HUES48 (cell line): ENCODE data around the gene HCFC1.

Experiments
- H3K27ac ChIP-seq: one replicate; pipeline ENCODE4 v1.7.0; 2013; ENCODE audit warnings: low read depth, low read length, inconsistent platforms
- H3K27me3 ChIP-seq: 2 replicates; pipeline ENCODE4 v1.6.1; 2013; ENCODE audit warnings: mild to moderate bottlenecking, low read length; ENCODE audit not compliant: control insufficient read depth, insufficient read depth
- H3K36me3 ChIP-seq: 2 replicates; pipeline ENCODE4 v1.6.1; 2013; ENCODE audit warnings: low read length; ENCODE audit not compliant: control insufficient read depth, insufficient read depth
- H3K4me1 ChIP-seq: 2 replicates; pipeline ENCODE4 v1.6.1; 2013; ENCODE audit warnings: mild to moderate bottlenecking, low read length; ENCODE audit not compliant: control insufficient read depth, insufficient read depth
- H3K4me3 ChIP-seq: 2 replicates; pipeline ENCODE4 v1.5.1; 2013; ENCODE audit warnings: mild to moderate bottlenecking, low read depth, low read length
- H3K9ac ChIP-seq: 2 replicates; pipeline ENCODE4 v1.6.1; 2013; ENCODE audit warnings: mild to moderate bottlenecking, low read depth, low read length, moderate library complexity
- H3K9me3 ChIP-seq: 2 replicates; pipeline ENCODE4 v1.6.1; 2013; ENCODE audit warnings: low read length; ENCODE audit not compliant: control insufficient read depth, insufficient read depth

HCFC1 gene

DNA sequence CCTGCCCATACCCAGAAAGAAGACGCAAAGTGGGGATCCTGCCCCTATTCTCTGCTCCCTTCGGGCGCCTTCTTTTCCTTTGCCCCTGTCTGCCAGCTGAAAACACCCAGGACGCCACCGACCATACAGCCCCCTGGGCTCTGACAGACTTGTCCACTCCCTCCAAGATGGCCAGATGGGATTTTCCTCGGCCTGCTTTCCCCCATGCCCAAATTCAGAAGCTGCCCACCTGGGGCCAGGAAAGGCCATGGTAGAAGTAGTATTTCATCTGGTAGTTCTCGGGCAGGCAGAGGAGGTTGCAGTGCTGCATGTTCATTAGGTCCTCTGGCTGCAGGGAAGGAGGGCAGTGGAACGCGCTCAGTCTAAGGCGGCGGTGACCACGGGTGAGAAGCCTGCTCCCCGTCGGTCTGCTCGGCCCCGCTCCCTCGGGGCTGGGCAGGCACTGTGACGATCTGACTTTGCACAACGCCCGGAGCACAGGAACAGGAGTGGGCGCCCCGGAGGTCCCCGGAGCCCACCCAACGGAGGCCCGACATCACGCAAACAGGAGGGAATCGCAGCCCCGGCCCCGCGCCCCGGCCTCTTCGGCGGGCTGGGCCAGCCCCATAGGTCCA lies 37.4 kb downstream of the HCFC1 start:
- Histone ChIP-seq H3K4me1 (no peaks in the 10 kb centered on the region; the same call in 1 of the 2 replicates), H3K36me3 (peaks cover 25% of the 10 kb centered on the region), H3K9me3 (peaks cover 35% of the 10 kb centered on the region), H3K27ac (no peak overlapping the region), H3K4me3 (peak overlapping the region; percentile 71), H3K9ac (peak overlapping the region; percentile 61), H3K27me3 (no peaks in the 10 kb centered on the region)

DNA sequence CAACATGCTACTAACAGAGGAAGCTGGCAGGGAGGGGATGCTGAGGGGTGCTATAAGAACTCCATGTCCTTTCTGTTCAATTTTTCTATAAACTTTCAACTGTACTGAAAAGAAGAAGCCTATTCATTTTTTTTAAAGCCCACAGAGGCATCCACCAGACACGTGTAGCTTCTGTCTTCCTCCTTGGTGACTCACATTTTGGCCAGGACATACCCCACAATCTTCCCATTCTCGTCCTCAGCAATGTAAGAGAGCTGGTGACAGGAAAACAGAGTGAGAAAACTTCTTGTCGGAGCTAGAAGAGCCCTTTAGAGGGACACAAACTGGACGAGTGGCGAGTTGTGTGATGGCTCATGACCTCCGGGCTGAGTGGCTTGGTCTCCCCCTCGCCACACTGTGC lies 37.9 kb downstream of the HCFC1 start:
- peak overlapping the region; percentile 61; the same call in 1 of the 2 replicates for H3K9ac ChIP-seq
- H3K36me3 ChIP-seq: peaks cover 25% of the 10 kb centered on the region
- peak overlapping the region; percentile 71 for H3K4me3 ChIP-seq
- peaks cover 33% of the 10 kb centered on the region for H3K9me3 ChIP-seq
- no peaks in the 10 kb centered on the region for H3K4me1 ChIP-seq
- H3K27ac ChIP-seq: no peak overlapping the region
- no peaks in the 10 kb centered on the region for H3K27me3 ChIP-seq

DNA sequence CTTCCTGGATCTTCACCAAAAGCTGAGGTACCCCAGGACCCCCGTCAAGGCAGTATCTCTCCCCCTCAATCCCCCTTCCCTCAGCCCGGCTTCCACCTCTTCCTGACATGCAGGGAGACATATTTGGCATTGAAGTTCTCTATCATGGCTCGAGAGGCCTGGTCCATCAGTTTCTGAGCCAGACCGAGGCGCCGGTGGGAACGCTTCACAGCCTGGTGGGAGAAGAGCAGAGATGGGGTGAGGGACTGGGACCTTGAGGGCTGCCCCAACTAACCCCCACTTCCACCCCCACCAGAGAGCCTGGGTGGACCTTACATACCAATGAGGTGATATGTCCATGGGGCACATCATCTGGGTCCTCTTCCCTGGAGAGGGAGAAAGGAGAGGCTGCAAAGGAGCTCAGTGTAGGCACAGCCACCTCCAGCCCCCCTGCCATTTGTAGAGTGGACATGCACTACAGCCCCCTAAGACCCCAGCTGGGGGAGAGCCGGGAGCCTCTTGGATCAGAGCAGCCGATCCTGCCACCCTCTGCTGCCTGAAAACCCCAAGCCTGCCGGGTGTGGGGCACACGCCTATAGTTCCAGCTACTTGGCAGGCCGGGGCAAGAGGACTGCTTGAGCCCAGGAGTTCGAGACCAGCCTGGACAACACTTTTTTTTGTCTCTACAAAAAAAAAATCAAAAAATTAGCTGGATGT lies 39.2 kb downstream of the HCFC1 start:
- Histone ChIP-seq H3K9me3 (peaks cover 28% of the 10 kb centered on the region), H3K36me3 (peaks cover 25% of the 10 kb centered on the region), H3K27ac (no peak overlapping the region), H3K4me1 (peaks cover 2% of the 10 kb centered on the region; the same call in 1 of the 2 replicates), H3K27me3 (no peaks in the 10 kb centered on the region), H3K4me3 (no peak overlapping the region), H3K9ac (no peak overlapping the region)

DNA sequence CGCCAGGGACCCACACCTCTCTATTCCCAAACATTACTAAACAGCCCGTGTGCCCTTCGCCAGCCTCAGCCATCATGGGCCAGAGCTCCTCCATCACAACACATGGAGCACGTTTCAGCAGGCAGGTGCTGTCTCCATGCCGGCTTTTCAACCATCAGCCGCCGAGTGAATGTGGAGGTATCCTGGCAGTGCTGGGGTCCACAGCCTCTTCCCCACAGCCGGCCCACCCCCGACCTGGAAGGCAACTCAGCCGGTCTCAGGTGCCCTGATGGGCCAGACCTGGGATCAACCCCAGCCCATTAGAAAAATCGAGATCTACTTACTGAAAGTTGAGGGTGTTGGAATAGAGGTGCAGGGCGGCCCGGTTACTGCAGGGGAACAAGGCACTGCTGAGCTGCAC lies 39.9 kb downstream of the HCFC1 start:
- H3K4me1 ChIP-seq: peaks cover 8% of the 10 kb centered on the region; the same call in 1 of the 2 replicates
- H3K9me3 ChIP-seq: peaks cover 34% of the 10 kb centered on the region
- H3K27me3 ChIP-seq: no peaks in the 10 kb centered on the region
- H3K36me3 ChIP-seq: peaks cover 25% of the 10 kb centered on the region
- no peak overlapping the region for H3K4me3 ChIP-seq
- H3K27ac ChIP-seq: no peak overlapping the region
- H3K9ac ChIP-seq: no peak overlapping the region

DNA sequence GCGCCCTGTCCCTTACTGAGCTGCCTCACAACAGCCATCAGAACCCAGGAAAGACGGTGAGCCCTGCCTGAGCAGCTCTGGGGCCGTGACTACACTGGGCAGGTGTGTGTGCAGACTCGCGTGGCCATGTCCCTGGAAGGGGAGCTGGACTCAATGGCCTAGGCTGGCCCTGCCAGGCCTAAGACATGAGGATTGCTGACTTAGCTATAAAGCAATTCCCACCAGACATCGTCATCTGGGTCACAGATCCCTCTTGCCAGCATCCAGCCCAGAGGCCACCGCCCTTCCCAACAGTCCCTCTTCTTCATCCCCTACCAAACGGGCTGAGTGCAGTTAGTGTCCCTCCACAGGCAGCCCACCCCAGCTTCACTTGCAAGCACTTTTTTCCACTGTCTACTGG lies 40.5 kb downstream of the HCFC1 start:
- no peaks in the 10 kb centered on the region for H3K27me3 ChIP-seq
- H3K4me3 ChIP-seq: no peak overlapping the region
- no peak overlapping the region for H3K9ac ChIP-seq
- no peak overlapping the region for H3K27ac ChIP-seq
- peaks cover 9% of the 10 kb centered on the region; the same call in 1 of the 2 replicates for H3K4me1 ChIP-seq
- peaks cover 25% of the 10 kb centered on the region for H3K36me3 ChIP-seq
- H3K9me3 ChIP-seq: peaks cover 34% of the 10 kb centered on the region

DNA sequence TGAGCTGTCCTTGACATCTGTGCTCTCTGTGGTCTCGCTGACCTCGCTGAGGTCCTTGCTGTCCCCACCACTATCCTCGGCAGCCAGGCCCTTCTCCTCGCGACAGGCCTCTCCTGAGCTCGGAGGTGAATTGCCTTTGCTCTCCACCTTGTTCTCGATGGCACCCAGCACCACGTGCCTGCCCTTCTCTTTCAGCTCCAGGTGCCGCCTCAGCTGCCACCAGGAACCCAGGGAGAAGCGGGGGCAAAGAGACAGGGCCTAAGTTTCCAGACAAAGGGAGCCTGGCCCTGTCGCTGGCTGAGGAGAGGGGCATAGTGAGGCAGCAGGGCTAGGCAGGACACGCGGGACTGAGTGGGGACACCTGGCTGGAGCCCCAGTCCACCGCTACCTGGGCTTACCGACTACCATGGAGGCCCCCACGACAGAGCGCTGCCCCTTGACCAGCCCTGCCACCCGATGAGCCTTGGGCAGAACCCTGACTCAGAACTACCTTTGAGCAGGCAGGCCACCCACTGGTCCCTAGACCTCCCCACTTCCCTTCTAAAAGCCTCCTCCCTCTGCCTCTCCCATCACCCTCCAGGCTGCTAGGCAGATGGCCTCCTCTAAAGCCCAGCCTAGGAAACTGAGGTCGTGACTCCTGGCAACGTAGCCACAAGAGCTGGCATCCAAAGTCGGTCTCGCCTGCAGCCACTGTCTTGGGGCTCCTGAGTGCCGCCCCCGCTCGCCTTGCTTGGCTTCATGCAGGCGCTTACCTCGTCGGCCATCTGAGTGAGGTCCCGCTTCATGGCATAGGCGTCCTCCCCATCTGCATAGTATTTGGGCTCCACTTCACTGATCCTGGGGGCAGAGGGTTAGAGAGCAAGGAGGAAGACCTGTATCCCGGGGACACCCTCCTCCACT lies 41.4 kb downstream of the HCFC1 start:
- peaks cover 31% of the 10 kb centered on the region for H3K9me3 ChIP-seq
- H3K4me3 ChIP-seq: no peak overlapping the region
- peaks cover 12% of the 10 kb centered on the region for H3K4me1 ChIP-seq
- H3K27me3 ChIP-seq: no peaks in the 10 kb centered on the region
- no peak overlapping the region for H3K27ac ChIP-seq
- peaks cover 25% of the 10 kb centered on the region for H3K36me3 ChIP-seq
- H3K9ac ChIP-seq: no peak overlapping the region

DNA sequence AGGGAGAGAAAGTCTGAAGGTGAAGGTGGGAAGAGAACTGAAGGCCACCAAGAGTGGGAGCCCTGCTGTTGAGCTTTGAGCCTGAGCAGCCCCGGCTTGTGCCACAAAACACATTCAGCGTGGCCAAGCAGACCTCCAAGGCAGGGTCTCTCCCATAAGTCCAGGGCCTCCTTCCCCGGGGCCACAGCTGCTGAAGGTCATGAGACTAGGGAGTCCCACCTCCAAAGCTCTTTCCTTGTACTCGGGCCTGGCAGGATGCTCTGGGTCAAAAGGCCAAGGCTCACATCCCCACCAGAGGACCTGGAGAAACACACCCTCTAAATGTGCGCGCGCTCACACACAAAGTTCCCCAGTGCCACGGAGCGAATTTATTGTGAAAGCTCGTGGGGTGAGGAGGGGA lies 42.0 kb downstream of the HCFC1 start:
- no peak overlapping the region for H3K4me3 ChIP-seq
- H3K27me3 ChIP-seq: no peaks in the 10 kb centered on the region
- no peak overlapping the region for H3K27ac ChIP-seq
- H3K36me3 ChIP-seq: peaks cover 25% of the 10 kb centered on the region
- peaks cover 12% of the 10 kb centered on the region for H3K4me1 ChIP-seq
- peaks cover 31% of the 10 kb centered on the region for H3K9me3 ChIP-seq
- H3K9ac ChIP-seq: no peak overlapping the region

DNA sequence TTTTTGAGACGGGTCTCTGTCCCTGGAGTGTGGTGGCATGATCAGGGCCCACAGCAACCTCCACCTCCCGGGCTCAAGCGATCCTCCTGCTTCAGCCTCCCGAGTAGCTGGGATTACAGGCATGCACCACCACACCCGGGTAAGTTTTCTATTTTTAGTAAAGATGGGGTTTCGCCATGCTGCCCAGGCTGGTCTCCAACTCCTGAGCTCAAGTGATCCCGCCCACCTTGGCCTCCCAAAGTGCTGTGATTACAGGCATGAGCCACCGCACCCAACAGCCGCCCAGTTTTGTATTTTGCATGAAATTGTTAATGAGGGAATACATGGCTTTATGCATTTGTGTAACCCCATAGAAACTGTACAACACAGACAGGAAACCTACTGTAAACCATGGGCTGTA lies 42.8 kb downstream of the HCFC1 start:
- no peak overlapping the region for H3K4me3 ChIP-seq
- H3K36me3 ChIP-seq: peaks cover 25% of the 10 kb centered on the region
- no peak overlapping the region for H3K27ac ChIP-seq
- H3K9me3 ChIP-seq: peaks cover 27% of the 10 kb centered on the region
- H3K27me3 ChIP-seq: no peaks in the 10 kb centered on the region
- H3K9ac ChIP-seq: no peak overlapping the region
- peaks cover 12% of the 10 kb centered on the region for H3K4me1 ChIP-seq

DNA sequence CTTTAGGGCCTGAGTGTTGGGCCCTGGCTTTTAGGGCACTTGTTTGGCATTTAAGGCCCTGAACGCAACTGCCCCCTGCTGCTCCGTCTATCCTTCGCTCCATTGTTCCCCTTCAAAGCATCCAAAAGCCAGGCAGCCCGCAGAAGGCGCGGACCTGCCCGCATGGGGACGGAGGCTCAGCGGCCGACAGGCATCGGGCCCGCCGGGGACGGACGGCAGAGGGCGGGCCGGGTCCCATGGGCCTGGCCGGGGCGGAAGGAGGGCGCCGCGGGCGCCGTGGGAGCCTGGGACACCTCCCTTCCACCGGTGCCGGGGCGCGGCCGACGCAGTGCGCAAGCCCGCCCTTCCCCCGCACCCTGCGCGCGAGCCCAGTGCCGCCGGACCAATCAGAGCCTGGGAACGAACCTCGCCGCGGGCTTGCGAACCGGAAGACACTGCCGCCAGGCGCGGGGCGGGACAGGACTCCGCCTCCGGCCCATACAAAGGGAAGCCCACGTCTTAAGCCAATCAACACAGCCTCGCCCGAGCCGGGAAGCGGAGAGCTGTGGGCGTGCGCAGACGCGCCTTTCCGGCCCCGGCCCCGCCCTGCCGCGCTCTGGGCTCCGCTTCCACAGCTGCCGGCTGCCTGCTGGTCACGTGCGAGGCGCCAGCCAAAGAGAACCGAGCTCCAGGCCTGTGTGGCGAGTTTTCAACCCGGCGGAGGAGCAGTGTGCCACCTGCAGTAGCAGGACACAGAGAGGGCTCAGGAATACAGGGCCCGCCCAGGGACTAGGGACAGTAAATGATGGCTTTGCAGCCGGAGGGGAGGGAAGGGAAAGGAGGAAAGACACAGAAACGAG lies 43.5 kb downstream of the HCFC1 start:
- Histone ChIP-seq H3K4me1 (peaks cover 12% of the 10 kb centered on the region), H3K27ac (peak overlapping the region; percentile 95), H3K36me3 (peaks cover 25% of the 10 kb centered on the region), H3K4me3 (peak overlapping the region; percentile 73), H3K9me3 (peaks cover 27% of the 10 kb centered on the region), H3K9ac (peak overlapping the region; percentile 78), H3K27me3 (no peaks in the 10 kb centered on the region)

DNA sequence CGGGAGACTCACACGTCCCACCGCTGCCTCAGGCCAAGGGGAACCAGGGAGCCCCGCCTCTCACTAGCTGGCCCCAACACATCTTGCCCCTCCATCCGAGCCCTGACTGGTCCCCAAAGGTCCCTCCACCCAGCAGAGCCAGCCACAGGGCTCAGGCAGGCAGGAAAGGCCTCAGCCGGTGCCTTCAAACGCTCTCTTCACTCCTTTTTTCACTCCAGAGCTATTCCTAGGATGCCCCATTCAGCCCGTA lies 44.0 kb downstream of the HCFC1 start:
- Histone ChIP-seq H3K27me3 (no peaks in the 10 kb centered on the region), H3K36me3 (peaks cover 23% of the 10 kb centered on the region), H3K9me3 (peaks cover 27% of the 10 kb centered on the region), H3K27ac (peak overlapping the region; percentile 95), H3K4me1 (peaks cover 12% of the 10 kb centered on the region), H3K9ac (peak overlapping the region; percentile 78), H3K4me3 (peak overlapping the region; percentile 73)
